OCI-LY7 (cell line): ENCODE measurements around the gene CHRNA7.

Experiments
- CTCF ChIP-seq: fragments of 200-600 bp; sonication (generic); conservative IDR thresholded peaks from 2 replicates; pipeline ENCODE4 v1.5.1; 2014; ENCODE audit warnings: mild to moderate bottlenecking, antibody characterized with exemption, low read length, moderate library complexity, mixed read lengths
- EZH2phosphoT487 ChIP-seq: fragments of 200-600 bp; sonication (generic); IDR thresholded peaks from 2 replicates; pipeline ENCODE4 v1.6.1; 2018; ENCODE audit warnings: low read depth, borderline replicate concordance, mild to moderate bottlenecking, mixed run types, antibody characterized with exemption, low read length, moderate library complexity, mixed read lengths

DNA sequence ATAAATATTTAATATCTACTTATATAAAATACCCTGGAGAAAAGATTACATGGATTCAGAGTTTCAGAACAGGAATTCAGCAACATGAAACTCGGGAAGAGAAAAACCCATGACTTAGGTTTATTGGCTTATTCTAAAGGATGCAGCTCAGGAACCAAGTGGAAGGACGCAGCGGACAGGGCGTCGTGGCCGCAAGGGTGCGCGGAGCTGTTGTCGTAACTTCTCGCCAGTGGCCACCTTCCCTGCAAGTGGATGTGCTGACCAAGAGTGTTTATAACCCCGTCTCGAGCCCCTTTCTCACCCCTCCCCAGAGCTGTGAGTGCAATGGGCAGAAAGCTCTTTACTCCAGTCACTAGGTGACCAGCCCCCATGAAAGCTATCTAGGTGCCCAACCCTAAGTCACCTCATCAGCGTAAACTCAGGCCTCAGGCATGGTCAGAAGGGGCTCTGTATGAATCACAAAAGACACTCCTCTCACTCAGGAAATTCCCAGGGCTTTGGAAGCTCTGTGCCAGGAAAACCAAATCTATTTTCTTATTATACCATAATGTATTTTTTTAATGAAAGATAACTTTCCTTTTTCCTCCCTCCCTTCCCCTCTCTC, 77.3 kb downstream of the CHRNA7 start:
- TF ChIP-seq EZH2phosphoT487 (no peak), CTCF (no peak)
